ENCODE results near the gene SYT1.
"Not testable (repeated sequence)": the region's sequence is repeated elsewhere in the genome, so short reads cannot be mapped to it uniquely, and the experiment has no call there.

The SYT1 gene

DNA sequence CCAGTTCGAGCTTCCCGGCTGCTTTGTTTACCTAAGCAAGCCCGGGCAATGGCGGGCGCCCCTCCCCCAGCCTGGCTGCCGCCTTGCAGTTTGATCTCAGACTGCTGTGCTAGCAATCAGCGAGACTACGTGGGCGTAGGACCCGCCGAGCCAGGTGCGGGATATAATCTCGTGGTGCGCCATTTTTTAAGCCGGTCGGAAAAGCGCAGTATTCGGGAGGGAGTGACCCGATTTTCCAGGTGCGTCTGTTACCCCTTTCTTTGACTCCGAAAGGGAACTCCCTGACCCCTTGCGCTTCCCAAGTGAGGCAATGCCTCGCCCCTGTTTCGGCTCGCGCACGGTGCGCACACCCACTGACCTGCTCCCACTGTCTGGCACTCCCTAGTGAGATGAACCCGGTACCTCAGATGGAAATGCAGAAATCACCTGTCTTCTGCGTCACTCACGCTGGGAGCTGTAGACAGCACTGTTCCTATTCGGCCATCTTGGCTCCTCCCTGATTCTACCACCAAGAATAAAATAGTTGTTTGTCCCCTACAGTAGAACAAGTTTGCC is 180.7 kb downstream of the SYT1 start:
- not testable (repeated sequence) for H3K9me3 ChIP-seq (ENCODE audit: control insufficient read depth, low read length); H3K36me3 ChIP-seq (ENCODE audit: control insufficient read depth, insufficient read depth, low read length); H3K27me3 ChIP-seq (ENCODE audit: control insufficient read depth, insufficient read depth, low read length); H3K4me1 ChIP-seq (ENCODE audit: control insufficient read depth, insufficient read depth, low read length); H3K4me3 ChIP-seq (ENCODE audit: low read length); H3K9ac ChIP-seq (ENCODE audit: low read length)

GRCh38 chr12:79046021-79046420 is 181.4 kb downstream of the SYT1 start:
- no peaks in the 10 kb centered on the region for H3K4me1 ChIP-seq (ENCODE audit: control insufficient read depth, insufficient read depth, low read length)
- no peak overlapping the region for H3K4me3 ChIP-seq (ENCODE audit: low read length)
- H3K36me3 ChIP-seq (ENCODE audit: control insufficient read depth, insufficient read depth, low read length), result no peaks in the 10 kb centered on the region
- no peaks in the 10 kb centered on the region for H3K9me3 ChIP-seq (ENCODE audit: control insufficient read depth, low read length)
- H3K27me3 ChIP-seq (ENCODE audit: control insufficient read depth, insufficient read depth, low read length), result no peaks in the 10 kb centered on the region
- H3K9ac ChIP-seq (ENCODE audit: low read length), result no peak overlapping the region

GRCh38 chr12:79048962-79049361 is 184.4 kb downstream of the SYT1 start:
- Histone ChIP-seq H3K9me3 (ENCODE audit: control insufficient read depth, low read length) (no peaks in the 10 kb centered on the region), H3K4me3 (ENCODE audit: low read length) (no peak overlapping the region), H3K4me1 (ENCODE audit: control insufficient read depth, insufficient read depth, low read length) (no peaks in the 10 kb centered on the region), H3K36me3 (ENCODE audit: control insufficient read depth, insufficient read depth, low read length) (no peaks in the 10 kb centered on the region), H3K27me3 (ENCODE audit: control insufficient read depth, insufficient read depth, low read length) (no peaks in the 10 kb centered on the region), H3K9ac (ENCODE audit: low read length) (no peak overlapping the region)

- H3K9me3 ChIP-seq (ENCODE audit: control insufficient read depth, low read length), result no peaks in the 10 kb centered on the region
- H3K9ac ChIP-seq (ENCODE audit: low read length), result no peak overlapping the region
- H3K36me3 ChIP-seq (ENCODE audit: control insufficient read depth, insufficient read depth, low read length), result no peaks in the 10 kb centered on the region
- H3K4me1 ChIP-seq (ENCODE audit: control insufficient read depth, insufficient read depth, low read length), result no peaks in the 10 kb centered on the region
- H3K4me3 ChIP-seq (ENCODE audit: low read length), result no peak overlapping the region
- no peaks in the 10 kb centered on the region for H3K27me3 ChIP-seq (ENCODE audit: control insufficient read depth, insufficient read depth, low read length)
Observed at GRCh38 chr12:79053394-79053793, 188.8 kb downstream of the SYT1 start.

DNA sequence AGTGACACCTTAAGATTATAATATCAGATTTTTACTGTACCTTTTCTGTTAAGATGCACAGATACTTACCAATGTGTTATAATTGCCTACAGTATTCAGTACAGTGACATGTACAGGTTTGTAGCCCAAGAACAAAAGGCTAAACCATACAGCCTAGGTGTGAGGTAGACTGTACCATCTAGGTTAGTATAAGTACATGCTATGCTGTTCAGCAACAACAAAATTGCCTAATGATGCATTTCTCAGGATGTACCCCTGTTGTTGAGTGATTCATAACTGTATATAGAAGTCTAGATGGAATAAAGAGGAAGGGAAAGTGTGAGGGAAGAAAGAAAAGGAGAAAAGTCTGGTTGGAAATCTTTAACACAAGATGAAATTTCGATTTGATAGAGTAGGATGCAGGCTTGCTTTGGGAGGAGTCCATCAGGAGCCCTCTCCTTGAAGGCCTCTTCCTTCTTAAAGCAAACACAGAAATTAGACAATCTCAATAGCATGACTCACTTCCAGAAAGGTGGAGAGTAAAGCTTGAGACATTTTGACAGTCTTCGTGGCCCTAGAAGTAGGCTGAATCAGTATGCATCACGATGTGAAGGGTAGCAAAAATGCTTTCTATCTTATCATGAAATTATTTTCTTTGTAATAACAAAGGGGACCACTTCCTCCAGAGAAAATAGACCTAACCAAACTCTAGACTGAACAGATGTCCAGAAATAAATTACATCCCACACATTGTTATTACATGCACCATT is 191.5 kb downstream of the SYT1 start:
- Histone ChIP-seq H3K9me3 (ENCODE audit: control insufficient read depth, low read length) (no peaks in the 10 kb centered on the region), H3K36me3 (ENCODE audit: control insufficient read depth, insufficient read depth, low read length) (no peaks in the 10 kb centered on the region), H3K9ac (ENCODE audit: low read length) (no peak overlapping the region), H3K4me1 (ENCODE audit: control insufficient read depth, insufficient read depth, low read length) (no peaks in the 10 kb centered on the region), H3K27me3 (ENCODE audit: control insufficient read depth, insufficient read depth, low read length) (no peaks in the 10 kb centered on the region), H3K4me3 (ENCODE audit: low read length) (no peak overlapping the region)

DNA sequence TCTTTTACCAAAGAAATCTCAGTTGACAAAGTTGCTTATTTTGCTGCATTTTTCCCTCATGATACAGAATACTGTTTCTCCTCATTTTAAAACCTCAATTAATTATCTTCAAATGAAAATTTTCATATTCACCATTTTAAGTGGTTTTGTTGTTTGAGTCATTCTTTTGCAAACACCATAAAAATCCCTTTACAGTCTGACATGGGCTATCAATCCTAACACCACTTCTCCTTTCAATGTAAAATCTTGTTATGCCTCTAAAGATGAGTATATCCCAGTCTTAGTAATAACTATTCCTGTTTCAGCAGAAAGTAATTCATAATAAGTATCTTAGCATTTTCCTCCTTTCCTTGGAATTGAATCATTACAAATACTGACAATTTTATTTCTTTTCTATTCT is 192.2 kb downstream of the SYT1 start:
- no peaks in the 10 kb centered on the region for H3K27me3 ChIP-seq (ENCODE audit: control insufficient read depth, insufficient read depth, low read length)
- no peaks in the 10 kb centered on the region for H3K36me3 ChIP-seq (ENCODE audit: control insufficient read depth, insufficient read depth, low read length)

DNA sequence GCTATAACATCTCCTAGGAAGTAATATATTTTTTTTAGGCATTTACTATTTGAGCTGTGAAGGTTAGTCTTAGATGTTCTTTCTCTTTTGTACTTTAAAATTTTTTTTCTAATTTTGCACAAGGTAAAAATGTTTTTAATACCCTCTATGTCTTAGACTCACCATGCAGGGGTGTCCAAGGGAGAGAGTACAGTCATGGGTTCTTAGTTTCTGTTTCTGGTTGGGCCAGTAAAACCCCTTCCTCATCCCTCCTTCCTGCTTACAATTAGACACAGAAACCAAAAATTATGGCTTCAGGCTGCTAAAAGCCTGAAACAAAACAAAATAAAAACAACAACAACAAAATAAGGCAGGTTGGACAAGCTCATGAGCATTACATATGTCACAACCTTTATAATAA is 193.0 kb downstream of the SYT1 start:
- Histone ChIP-seq H3K9me3 (ENCODE audit: control insufficient read depth, low read length) (no peaks in the 10 kb centered on the region), H3K36me3 (ENCODE audit: control insufficient read depth, insufficient read depth, low read length) (no peaks in the 10 kb centered on the region), H3K4me1 (ENCODE audit: control insufficient read depth, insufficient read depth, low read length) (no peaks in the 10 kb centered on the region), H3K9ac (ENCODE audit: low read length) (no peak overlapping the region), H3K27me3 (ENCODE audit: control insufficient read depth, insufficient read depth, low read length) (no peaks in the 10 kb centered on the region), H3K4me3 (ENCODE audit: low read length) (no peak overlapping the region)

More for the DNA sequence above, 192.2 kb downstream of the SYT1 start:
- Histone ChIP-seq H3K9ac (ENCODE audit: low read length) (no peak overlapping the region), H3K4me3 (ENCODE audit: low read length) (no peak overlapping the region), H3K9me3 (ENCODE audit: control insufficient read depth, low read length) (no peaks in the 10 kb centered on the region), H3K4me1 (ENCODE audit: control insufficient read depth, insufficient read depth, low read length) (no peaks in the 10 kb centered on the region)

GRCh38 chr12:79058342-79058741 is 193.8 kb downstream of the SYT1 start:
- no peak overlapping the region for H3K4me3 ChIP-seq (ENCODE audit: low read length)
- no peaks in the 10 kb centered on the region for H3K36me3 ChIP-seq (ENCODE audit: control insufficient read depth, insufficient read depth, low read length)
- no peaks in the 10 kb centered on the region for H3K9me3 ChIP-seq (ENCODE audit: control insufficient read depth, low read length)
- no peaks in the 10 kb centered on the region for H3K27me3 ChIP-seq (ENCODE audit: control insufficient read depth, insufficient read depth, low read length)
- no peaks in the 10 kb centered on the region for H3K4me1 ChIP-seq (ENCODE audit: control insufficient read depth, insufficient read depth, low read length)
- no peak overlapping the region for H3K9ac ChIP-seq (ENCODE audit: low read length)

GRCh38 chr12:79059557-79059956 is 195.0 kb downstream of the SYT1 start:
- Histone ChIP-seq H3K36me3 (ENCODE audit: control insufficient read depth, insufficient read depth, low read length) (no peaks in the 10 kb centered on the region), H3K9me3 (ENCODE audit: control insufficient read depth, low read length) (no peaks in the 10 kb centered on the region), H3K9ac (ENCODE audit: low read length) (no peak overlapping the region), H3K27me3 (ENCODE audit: control insufficient read depth, insufficient read depth, low read length) (no peaks in the 10 kb centered on the region), H3K4me3 (ENCODE audit: low read length) (no peak overlapping the region), H3K4me1 (ENCODE audit: control insufficient read depth, insufficient read depth, low read length) (no peaks in the 10 kb centered on the region)

GRCh38 chr12:79063258-79063657 is 198.7 kb downstream of the SYT1 start:
- no peak overlapping the region for H3K4me3 ChIP-seq (ENCODE audit: low read length)
- H3K27me3 ChIP-seq (ENCODE audit: control insufficient read depth, insufficient read depth, low read length), result no peaks in the 10 kb centered on the region
- H3K4me1 ChIP-seq (ENCODE audit: control insufficient read depth, insufficient read depth, low read length), result no peaks in the 10 kb centered on the region
- no peak overlapping the region for H3K9ac ChIP-seq (ENCODE audit: low read length)
- H3K36me3 ChIP-seq (ENCODE audit: control insufficient read depth, insufficient read depth, low read length), result no peaks in the 10 kb centered on the region
- H3K9me3 ChIP-seq (ENCODE audit: control insufficient read depth, low read length), result no peaks in the 10 kb centered on the region

DNA sequence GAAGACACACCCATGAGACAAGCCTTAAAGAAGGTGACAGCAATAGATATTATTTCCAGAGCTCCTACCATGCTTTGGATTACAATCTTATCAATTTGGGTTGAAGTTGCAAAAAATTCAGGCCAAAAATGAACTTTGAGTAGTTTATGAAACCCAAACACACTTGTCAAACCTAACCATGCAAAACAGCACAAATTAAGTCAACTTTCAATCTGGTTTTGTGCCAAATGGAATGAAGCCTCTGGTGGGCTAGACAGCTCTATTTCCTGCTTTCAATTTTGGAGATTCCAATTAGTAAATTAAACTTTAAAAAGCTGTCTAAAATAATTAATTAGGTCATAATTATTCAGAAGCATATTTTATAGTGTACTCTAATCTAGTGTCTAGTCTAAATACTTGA is 203.4 kb downstream of the SYT1 start:
- H3K9me3 ChIP-seq (ENCODE audit: control insufficient read depth, low read length), result no peaks in the 10 kb centered on the region
- no peaks in the 10 kb centered on the region for H3K4me1 ChIP-seq (ENCODE audit: control insufficient read depth, insufficient read depth, low read length)
- no peaks in the 10 kb centered on the region for H3K36me3 ChIP-seq (ENCODE audit: control insufficient read depth, insufficient read depth, low read length)
- no peak overlapping the region for H3K9ac ChIP-seq (ENCODE audit: low read length)
- no peak overlapping the region for H3K4me3 ChIP-seq (ENCODE audit: low read length)
- no peaks in the 10 kb centered on the region for H3K27me3 ChIP-seq (ENCODE audit: control insufficient read depth, insufficient read depth, low read length)

GRCh38 chr12:79069009-79069408 is 204.4 kb downstream of the SYT1 start:
- H3K4me3 ChIP-seq (ENCODE audit: low read length), result no peak overlapping the region
- no peaks in the 10 kb centered on the region for H3K36me3 ChIP-seq (ENCODE audit: control insufficient read depth, insufficient read depth, low read length)
- no peak overlapping the region for H3K9ac ChIP-seq (ENCODE audit: low read length)
- no peaks in the 10 kb centered on the region for H3K9me3 ChIP-seq (ENCODE audit: control insufficient read depth, low read length)
- H3K4me1 ChIP-seq (ENCODE audit: control insufficient read depth, insufficient read depth, low read length), result no peaks in the 10 kb centered on the region
- no peaks in the 10 kb centered on the region for H3K27me3 ChIP-seq (ENCODE audit: control insufficient read depth, insufficient read depth, low read length)

DNA sequence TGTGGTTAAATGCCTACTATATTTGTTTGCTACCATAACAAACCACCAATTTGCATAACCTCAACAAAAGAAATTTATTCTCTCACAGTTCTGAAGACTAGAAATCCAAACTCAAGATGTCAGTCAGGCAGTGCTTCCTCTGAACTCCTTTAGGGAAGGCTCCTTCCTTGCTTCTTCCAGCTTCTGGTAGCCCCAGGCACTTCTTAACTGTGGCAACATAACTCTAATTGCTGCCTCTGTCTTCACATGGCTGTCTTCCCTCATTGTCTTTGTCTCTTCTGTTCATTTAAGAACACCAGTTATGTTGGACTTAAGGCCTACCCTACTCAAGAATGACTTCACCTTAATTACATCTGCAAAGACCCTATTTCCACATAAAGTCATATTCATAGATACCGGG is 206.9 kb downstream of the SYT1 start:
- Histone ChIP-seq H3K9me3 (ENCODE audit: control insufficient read depth, low read length) (no peaks in the 10 kb centered on the region), H3K36me3 (ENCODE audit: control insufficient read depth, insufficient read depth, low read length) (no peaks in the 10 kb centered on the region), H3K9ac (ENCODE audit: low read length) (no peak overlapping the region), H3K4me1 (ENCODE audit: control insufficient read depth, insufficient read depth, low read length) (no peaks in the 10 kb centered on the region), H3K4me3 (ENCODE audit: low read length) (no peak overlapping the region), H3K27me3 (ENCODE audit: control insufficient read depth, insufficient read depth, low read length) (no peaks in the 10 kb centered on the region)
